NCI-H2107 (cell line): ENCODE results near the gene FAM120B.
A peak's percentile ranks its signal among the peaks of the same experiment; 100 is the strongest.

ENCODE experiments used
- DNase-seq: peaks from one replicate; lab custom pipeline; 2025; lab: John Stamatoyannopoulos, UW

FAM120B gene

DNA sequence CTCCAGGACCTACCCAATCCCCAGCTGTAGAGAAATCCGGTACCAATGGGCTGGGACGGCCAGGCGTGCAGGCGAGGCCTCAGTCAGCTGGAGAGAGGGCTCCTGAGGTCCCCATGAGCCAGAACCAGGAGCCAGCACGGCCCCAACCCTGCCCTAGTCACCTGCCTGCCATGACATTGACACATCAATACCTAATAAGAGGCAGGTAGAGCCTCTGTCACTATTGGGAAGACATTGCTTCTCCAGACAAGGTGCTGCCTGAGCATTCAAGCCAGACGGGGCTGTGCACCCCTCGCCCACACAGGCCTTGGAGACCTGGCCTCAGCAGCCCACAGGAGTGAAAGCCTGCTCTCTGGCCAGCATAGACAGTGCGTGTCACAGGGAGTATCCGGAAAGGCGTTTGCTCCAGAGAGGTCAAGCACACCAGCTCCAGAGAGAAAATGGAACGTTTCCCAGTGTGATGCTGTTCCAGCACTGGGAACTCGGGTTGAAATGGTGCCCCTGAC lies 19.1 kb upstream of the FAM120B start:
- no peak for DNase-seq

DNA sequence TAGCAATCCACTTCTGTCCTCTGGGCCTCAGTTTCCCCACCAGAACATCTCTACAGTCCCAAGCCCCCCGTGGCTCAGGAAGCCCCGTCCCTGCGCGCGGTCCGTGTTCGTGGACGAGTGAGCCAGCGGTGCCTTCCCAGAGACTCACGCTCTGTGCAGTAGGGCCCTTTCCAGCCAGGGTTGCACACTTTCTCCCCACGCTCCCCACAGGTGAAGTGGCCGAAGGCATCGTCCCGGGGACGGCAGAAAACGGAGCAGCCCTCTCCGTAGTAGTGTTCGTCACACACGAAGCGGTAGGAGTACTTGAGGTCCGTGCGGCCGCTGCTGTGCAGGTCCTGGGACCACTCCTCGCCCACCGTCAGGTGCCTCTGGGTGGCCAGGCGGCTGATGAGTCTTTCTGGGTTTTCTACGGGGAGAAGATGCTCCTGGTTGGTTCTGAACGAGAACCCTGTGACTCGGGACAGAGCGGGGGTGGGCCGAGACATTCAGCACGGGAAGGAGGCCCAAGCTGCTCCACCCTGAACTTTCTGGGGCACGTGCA lies 18.4 kb upstream of the FAM120B start:
- no peak for DNase-seq

DNA sequence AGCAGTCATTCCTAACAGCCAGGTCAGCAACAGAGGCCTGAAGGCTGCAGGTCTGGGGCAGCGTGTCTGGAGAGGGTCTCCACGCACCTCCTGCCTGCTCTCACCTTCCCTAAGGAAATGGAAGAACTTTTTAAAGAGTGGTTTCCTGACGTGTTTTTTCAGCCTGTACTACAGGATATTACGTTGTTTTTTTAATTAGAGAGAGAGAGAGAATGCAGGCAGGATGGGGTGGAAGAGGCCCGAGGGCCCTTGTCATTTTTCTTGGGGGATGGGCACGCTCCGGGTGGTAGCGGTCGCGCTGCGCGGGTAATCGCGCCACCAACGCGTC lies 17.7 kb upstream of the FAM120B start:
- no peak for DNase-seq

DNA sequence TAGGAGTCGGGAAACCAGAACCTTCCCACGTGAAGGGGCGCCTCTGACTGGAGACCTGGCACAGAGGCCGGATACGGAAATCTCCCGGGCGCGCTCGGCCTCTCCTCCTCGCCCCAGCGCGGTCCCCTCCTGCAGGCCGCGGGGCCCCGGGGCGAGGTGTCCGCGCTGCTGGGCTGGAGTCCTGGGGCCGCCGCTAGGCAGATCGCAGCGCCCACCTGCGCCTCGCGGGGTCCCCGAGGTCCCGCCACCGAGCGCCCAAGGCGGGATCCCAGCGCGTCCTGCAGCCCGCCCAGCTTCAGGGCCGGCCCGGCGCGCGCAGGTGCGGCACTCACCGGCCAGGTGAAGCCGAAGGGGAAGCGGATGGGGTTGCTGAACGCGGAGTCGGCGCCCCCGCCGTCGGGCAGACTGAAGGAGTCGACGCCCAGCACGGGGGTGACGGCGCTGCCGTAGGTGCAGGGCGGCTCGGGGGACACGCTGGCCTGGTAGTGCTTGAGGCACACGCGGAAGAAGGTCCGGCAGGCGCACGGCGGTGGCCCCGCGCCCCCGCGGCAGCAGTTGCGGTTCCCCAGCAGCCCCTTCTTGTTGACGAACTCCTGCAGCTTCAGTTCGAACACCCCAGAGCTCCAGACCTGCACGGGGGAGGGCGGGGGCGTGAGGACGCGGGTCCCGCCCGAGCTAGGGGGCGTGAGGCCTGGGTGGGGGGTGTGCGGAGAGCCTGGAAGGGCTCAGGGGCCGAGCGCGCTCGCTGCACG lies 17.2 kb upstream of the FAM120B start:
- DNase-seq: no peak

DNA sequence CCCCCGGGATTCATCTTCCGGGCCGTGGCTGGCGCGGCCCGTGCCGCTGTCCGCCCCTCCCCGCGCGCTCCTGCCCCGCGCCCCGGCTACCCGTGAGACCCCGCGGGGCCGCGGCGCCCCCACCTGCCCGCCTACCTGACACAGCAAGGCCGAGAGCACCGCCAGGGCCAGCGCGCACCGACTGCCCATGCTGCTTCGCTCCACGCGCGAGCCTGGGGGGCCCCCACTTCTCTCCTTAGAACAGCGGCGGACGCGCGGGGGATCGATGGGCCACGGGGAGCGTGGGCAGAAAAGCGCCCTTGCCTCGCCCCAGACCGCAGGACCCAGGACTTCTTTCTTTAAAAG lies 16.6 kb upstream of the FAM120B start:
- DNase-seq: no peak

DNA sequence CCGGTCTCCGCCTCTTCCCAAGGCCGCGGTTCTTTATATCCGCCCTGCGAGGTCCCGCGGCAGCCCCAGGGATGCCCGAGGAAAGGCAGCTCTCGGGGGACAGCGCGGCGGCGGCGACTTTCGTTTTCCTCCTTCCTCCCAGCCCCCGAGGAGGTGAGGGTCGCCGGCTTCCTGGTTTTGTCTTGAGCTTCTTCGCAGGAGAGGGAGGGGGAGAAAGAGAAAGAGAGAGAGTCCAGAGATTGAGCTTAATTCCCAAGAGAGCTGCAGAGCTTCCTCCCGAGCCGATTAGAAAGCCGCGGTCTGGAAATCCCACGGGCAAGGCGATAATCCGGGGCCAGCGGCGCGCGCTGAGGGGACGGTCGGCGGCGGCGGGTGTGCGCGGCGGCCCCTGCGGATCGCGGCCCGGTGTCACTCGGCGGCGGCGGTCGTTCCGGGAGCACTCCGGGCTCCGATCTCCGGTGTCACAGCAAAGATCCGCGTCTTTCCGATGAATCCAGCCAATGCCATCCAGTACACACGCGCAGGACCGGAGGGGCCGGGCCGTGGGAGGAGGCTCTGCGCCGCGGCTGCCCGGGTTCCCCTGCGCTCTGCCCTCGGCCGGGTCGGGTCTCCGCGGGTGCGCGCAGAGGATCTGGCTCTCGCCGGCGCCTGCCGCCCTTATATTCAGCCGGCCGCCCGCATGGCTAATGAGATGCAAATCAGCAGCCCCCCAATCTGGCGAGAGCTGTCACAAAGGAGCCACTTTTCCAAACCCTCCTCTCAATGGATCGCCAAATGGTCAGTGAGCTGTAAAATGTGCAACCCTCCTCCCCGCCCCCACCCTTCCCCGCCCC lies 16.0 kb upstream of the FAM120B start, which contains the start of gene DLL1:
TSS of gene DLL1 (minus strand) at position 783 of the 833 bp plus-strand sequence. CDS start 939 bp downstream, outside the sequence.
- DNase-seq: no peak

DNA sequence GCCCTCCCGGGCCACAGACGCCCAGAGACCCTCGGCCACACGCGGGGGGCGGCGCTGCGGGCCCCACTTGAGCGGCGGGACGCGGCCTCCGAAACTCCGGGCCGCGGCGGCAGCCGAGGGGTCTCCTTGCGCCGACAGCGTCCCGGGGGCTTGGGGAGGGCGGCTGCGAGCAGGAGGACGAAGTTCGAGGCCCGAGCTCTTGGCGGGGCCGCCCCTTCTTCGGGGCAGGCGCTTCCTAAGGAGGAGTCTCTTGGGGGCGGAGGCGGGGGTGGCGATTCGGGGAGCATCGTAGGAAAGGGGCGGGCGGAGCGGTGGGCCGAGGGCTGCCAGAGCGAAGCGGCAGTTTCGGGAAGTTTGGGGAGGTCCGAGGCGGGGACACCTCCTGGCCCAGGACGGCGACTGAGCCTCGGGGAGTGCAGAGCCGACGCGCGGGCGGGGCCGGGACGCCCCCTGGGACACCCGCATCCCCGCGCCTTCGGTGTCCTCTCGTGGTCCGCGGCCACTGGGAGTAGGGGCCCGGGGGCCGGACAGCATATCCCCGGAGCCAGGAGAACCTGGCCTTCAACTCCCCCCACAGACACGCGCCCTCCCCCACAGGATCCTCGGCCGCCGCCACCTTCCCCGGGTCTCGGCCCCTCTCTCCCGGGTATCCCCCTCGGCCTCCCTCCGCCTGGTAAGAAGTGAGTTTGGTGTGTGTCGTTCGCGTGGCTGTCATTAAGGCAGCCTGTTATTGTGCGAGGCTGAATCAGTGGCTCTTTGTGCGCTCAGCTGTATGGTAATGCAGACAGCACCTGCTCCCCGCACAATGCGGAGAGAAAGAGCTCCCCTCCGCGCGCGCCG lies 15.1 kb upstream of the FAM120B start:
- DNase-seq: peak; percentile 50

DNA sequence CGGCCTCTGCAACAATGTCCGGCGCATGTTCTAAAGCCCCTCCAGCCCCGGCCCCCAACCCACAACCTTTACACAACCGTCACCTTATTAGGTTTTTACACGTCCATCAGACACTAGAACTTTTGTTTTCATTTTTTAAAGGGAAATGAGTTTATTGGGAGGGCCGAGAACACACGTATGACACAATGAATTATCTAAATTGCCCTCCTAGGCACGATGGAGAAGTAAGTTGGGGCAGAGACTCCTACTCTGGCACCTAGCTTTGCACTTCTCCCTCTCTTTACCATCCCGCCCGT lies 14.5 kb upstream of the FAM120B start:
- DNase-seq: no peak

DNA sequence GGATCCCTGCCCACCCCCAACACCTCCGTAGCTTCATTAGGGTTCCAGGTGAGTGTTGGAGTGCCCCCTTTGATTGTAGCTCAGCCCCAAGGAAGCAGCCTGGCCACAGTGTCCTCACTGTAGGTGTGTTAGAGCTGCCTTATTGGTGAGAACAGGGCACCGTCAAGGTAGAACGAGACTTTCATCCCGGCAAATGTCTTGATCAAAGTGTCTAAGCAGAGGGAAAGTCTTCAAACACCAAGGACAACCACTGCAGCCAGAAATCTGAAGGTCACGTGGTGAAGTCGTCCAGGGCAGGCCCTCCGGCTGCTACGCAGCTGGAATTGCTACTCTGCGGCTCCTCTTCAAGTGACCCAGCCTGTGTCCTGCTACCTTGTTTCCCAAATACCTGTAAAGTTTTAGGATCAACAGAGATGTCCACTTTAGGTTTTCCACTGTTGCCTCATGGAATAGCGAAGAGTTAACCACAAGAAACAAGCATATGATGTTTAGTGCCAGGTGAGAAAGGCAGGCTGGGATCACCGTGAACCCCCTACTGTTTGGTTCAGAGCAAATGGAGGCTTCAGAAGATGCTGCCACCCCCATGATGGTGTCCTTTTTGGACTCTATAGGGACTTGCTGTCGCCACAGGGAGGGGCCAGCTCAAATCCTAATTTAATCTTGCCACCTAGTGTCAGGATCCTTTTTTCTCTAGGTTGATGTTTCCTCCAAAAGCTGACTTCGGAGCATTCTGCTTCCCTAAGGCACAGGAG lies 14.0 kb upstream of the FAM120B start:
- no peak for DNase-seq

DNA sequence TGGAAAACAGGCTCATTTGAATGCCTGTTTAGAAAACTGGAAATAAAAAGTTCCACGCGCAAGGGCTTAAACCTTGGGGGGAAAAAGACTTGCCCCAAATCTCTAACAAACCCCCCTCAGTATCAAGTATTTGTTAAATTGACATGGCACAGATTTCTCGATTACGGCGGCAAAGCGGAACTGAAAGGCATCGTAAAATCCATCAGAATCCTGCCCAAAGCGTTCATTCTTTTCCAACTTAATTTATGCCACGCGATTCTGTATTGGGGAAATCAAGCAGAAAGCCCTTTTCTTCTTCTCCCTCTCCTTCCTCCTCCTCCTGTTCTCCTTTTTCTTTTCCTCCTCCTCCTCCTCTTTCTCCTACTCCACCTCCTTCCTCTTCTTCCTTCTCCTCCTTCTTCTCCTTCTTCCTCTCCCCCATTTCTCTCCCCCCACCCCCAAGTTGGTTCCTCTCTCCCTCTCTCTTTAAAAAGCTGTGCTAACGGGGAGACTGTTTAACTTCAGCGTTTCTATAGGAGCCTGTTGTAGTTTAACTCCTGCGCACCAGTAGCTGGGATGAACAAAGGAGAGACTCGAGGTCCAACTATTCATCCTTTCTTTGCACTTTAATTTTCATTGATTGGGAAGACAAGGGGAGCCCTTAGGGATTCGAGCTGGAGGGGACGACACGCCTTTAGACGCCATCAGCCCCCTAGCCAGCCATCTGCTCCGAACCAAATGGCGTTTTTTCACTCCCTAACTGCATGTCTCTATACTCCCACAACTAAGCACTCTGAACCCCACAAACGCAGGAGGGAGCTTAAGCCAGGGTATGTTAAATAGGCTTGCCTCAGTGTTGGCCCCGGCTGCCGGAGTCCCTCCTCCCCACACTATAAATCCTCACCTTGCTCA lies 13.0 kb upstream of the FAM120B start:
- no peak for DNase-seq

DNA sequence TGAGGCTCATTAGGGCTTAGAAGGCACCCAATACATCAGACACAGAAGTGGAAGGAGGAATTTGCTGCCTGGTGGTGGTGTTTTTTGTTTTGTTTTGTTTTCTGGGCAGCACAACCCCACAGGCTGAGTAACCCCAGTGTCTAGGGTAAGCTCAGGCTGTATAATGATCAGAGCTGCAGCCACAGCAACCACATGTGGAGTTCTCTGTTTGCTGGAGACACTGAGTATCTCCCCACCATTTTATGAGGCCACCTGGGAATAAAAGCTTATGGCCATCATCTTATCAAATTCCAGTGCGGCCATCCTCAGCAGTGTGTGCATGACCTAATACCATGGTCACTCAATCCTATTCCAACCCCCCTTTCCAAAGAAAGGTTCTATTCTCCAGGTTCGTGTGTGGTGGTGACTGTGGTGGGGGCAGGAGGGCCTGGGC lies 12.2 kb upstream of the FAM120B start:
- DNase-seq: no peak

DNA sequence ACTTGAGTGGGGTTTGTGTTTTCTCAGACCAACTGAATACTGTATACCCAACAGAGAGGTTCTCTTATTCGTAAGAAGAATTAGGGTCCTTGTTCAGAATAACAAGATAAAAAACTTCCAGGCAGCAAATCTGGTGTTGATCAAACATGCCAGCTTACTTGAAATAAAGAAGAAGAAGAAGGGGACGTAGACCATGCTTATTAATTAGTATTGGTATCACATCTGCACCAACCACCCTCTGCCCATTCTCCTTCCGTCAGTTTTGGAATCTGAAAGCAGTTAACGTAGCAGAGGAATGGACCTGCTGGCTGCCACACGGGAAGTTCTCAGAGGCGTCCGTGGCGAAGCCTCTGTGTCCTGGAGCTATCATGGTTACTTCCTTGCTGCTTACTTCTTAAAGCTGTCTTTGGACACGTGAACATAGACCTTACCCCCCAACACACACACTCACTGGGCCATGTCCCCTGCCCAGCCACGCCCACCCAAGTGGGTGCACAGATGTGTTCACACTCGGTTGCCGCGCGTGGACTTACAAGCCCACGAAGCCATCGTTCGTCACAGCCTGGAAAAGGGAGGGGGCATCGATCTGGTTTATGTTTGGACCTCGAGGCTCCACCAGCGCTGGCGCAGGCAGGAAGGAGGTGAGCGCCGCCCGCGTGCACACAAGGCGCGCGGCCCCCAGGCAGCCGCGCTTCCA lies 11.6 kb upstream of the FAM120B start:
- no peak for DNase-seq

DNA sequence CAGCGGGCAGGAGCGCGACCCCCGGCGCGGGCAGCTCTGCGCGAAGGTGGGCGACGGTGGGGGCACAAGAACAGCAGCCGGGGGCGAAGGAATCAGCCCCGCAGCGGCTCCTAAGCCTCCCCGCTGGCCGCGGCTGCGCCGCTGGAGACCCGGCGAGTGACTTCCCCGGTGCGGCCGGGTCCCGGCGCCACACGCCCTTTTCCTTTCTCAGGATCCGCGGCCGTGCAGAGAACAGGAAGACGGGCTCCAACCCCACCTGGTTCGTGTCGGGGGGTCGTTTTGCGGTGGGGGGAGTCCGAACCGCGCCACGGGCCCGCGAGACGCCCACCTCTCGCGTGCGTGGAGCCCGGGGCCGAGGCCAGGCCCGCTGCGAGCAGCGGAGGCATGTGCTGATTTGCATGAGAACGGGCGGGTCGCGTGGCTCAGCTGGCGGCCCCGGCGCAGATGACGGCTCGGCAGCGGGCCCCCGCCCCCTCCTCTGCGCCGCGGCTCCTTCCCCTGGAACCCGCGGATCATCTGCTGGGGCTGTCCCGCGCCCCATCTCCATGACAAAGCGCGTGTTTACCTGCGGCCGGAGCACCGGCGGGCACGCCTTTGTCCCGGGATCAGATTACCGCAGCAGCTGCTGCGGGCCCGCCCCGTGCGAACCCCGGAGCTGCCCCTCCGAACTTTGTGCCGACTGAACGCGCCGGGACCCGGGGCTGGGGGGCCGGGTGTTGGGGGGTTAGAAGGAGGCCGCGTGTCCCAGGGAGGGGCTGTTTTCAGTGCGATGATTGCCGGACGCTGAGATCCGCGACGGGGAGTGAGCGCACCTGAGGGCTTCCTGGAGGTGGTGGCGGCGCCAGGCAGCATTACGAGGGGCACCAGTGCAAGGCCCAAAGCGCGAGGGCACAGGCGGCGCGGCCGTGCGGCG lies 10.8 kb upstream of the FAM120B start:
- DNase-seq: no peak

DNA sequence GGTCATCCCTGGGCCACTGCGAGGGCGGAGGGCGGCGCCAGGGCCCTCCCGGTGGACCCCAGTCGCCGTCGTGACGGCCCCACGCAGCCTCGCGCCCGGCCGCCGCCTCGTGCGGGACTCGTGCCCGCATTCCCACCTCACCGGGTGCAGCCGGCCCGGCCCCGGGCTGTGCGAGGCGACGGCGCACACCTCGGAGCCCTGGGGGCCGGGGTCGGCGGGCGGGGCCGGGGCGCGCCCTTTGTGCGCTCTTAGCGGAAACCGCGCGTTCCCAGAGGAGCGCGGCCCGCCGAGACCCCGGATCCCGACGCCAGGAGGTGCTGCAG lies 10.2 kb upstream of the FAM120B start:
- DNase-seq: no peak

DNA sequence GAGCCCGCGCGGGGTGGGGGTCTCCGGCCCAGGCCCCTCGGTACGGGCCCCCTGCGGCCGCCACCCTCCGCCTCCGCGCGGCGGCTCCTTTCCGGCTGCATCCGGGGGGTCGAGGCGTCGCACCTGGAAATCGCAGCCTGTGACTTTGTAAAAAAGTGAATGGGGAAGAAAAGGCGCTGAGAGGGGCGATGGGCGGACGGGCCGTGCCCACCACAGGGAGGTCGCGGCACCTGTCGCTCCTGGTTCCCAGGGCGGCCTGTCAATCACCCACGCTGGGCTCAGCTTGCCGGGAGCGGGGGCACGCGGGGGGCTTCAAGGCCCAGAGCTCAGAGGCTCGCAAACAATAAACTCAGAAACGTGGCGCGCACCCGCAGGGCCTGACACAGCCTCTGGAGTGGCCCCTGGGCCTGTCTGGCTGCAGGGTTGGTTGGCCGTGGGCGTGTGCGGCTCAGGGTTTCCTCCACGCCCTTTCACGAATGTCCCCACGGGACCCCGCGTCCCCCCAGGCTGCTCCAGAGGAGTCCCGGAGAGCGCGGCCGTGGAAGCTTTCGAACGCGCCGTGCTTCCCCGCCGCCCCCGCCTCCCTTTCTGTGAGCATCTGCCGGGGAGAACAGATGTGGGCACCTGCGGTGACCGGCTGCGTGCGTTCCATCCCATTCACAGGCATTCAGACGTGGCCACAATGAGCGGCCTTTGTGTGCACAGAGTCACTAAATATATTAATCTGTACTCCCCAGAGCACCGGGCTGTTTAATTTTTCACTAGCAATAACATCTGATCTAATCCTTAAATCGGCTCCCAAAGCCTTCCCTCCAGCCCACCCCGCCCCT lies 9.6 kb upstream of the FAM120B start:
- no peak for DNase-seq

DNA sequence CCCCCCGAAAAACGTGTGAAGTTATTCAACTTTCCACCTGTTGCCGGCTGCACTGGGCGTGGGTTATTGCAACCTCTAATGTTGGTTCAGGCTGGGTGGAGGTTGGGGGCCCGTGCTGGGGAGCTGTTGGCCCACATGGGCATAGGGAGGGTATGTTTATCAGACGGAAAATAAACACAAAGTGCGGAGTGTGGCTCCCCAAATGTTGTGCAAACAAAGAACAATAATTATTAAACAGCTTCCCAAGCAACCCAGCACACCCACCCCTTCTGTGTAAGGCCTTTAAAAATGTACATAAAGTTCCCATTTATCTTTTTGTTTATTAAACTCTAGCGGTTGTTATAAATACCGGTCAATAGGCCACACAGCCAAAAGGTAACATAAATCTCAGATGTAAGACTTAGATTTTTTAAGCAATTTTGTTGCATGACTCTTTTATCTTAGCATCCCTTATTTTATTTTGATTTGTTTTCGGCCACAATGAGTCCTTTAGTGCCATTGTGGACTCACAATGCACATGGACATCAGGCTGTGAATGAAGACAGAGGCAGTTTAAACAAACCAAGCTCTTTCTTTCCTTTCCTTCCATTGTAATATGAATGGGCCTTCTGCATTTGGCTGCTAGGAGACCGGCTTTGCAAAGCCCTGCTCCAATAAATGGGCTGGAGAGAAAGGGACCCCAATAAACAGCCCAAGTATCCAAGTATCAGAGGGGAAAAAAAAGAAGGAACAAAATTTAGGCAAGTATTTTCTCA lies 8.8 kb upstream of the FAM120B start:
- DNase-seq: no peak

DNA sequence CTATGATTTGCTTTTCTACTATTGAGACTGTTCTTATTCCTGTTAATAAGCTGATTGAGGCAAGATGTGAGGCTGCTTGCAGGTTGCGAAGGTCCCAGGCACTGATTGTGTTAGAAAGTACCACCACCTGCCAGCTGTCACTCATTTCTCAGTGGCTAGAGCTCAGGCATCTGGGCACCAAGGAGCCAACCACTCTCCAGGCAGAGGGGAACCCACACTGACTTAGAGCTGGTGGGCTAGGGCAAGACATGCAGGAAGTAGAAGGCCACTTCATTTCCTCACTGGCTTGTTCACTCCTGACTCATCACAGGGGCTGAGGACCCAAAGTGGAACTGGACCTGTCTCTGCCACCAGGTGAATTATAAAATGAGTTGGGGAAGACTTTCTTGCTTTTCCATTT lies 7.9 kb upstream of the FAM120B start:
- no peak for DNase-seq
